ENCODE data around the gene TCF12. TPM values are rescaled to one million over a fixed set of nuclear protein-coding genes. Genes with fewer than 3 reads are reported as not detected.

Gene TCF12
- polyA plus RNA-seq, 2 donors: 6.8 to 9.5 TPM

DNA sequence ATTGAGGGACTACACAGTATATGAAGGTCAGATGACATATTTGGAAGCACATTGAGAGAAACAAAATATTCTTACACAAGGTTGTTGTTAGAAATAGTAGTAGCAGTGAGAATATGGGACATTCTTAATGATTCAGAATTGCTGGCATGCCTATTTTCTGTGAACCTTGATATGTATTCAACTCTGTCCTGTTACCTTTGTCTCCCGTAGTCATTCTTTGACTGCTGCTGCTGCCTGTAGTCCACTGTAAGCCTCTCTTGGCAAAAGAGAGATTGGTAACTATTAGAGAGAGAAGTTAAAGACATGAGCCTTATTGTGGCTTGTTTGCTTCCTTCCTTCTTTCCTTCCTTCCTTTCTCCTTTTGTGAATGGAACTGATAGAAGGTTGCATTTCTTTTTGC is 64.5 kb downstream of the TCF12 start:
- Histone ChIP-seq H3K36me3 (ENCODE audit: control insufficient read depth in 2 of 2, insufficient read depth in 2 of 2, low read length in 1 of 2) (no peaks in the 10 kb centered on the region), H3K9me3 (ENCODE audit: control insufficient read depth in 2 of 2, insufficient read depth in 1 of 2, low read depth in 1 of 2, low read length in 1 of 2) (no peaks in the 10 kb centered on the region), H3K27ac (ENCODE audit: low read depth in 2 of 2, low read length in 1 of 2) (no peak overlapping the region), H3K4me3 (ENCODE audit: low read depth in 1 of 2, low read length in 2 of 2) (no peak overlapping the region), H3K27me3 (ENCODE audit: control insufficient read depth in 1 of 2, insufficient read depth in 2 of 2, low read length in 2 of 2) (no peaks in the 10 kb centered on the region), H3K4me1 (ENCODE audit: control insufficient read depth in 2 of 2, insufficient read depth in 2 of 2, low read length in 1 of 2) (no peaks in the 10 kb centered on the region)
- WGBS, 2 donors: 50 to 55% methylated on average over 1 of the region's 1 CpG

DNA sequence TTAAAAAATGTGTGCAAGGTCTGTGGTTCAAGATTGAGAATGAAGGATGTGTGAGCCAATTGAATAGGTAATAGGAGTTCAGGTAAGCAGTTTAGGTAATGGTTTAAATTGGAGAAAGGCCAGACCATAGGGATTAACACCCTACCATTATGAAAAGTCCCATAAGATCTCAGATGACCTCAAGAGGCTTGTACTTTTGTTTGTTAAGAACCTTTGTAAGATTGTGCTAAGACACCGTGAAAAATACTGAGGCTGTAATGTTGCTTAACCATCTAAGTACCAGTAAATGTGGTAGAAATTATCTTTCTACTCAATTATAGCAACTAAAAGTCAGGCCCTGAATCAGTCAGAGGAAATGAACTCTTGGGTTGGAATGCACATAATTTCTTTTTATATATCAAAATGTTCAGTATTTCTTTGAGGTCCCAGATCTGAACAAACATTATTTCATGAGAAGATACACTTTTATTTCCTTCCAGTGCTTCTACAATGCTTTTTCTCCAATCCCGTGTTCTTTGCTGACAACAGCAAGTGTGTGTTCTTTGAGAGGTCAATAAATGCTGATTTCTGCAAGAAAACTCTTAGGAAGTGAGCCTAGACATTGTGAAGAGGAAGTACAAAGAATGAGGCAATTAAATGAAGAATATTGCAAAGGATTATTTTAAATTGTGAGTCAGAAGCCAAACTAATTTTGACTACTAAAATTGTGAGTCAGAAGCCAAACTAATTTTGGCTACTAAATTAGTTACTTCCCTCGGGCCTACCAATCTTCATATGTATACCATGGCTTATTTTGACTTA is 66.4 kb downstream of the TCF12 start:
- Histone ChIP-seq H3K9me3 (ENCODE audit: control insufficient read depth in 2 of 2, insufficient read depth in 1 of 2, low read depth in 1 of 2, low read length in 1 of 2) (no peaks in the 10 kb centered on the region), H3K27me3 (ENCODE audit: control insufficient read depth in 1 of 2, insufficient read depth in 2 of 2, low read length in 2 of 2) (no peaks in the 10 kb centered on the region), H3K36me3 (ENCODE audit: control insufficient read depth in 2 of 2, insufficient read depth in 2 of 2, low read length in 1 of 2) (no peaks in the 10 kb centered on the region), H3K4me3 (ENCODE audit: low read depth in 1 of 2, low read length in 2 of 2) (no peak overlapping the region), H3K4me1 (ENCODE audit: control insufficient read depth in 2 of 2, insufficient read depth in 2 of 2, low read length in 1 of 2) (no peaks in the 10 kb centered on the region), H3K27ac (ENCODE audit: low read depth in 2 of 2, low read length in 1 of 2) (no peak overlapping the region)
- 36 to 52% methylated on average over 3 of the region's 3 CpGs for WGBS, 2 donors

DNA sequence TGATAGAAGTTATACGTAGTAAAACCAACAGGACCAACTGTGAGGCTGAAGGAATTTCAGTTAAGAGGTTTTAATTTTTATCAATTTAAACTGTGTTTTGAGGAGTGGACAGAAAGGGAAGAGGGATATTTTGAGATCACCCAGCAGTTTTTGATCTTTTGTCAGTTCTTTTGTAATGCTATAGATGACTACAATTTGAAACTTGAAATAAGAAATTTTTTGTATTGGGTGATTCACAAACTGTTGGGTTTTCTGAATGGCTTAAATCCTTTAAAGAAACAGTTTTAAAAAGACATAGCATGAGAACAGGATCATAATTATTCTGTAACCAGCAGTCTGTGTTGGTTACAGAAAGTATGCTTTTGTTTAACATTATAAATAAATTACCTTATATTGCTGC is 67.4 kb downstream of the TCF12 start:
- 85 to 89% methylated on average over 1 of the region's 1 CpG for WGBS, 2 donors
- H3K4me3 ChIP-seq (ENCODE audit: low read depth in 1 of 2, low read length in 2 of 2): no peak overlapping the region
- no peaks in the 10 kb centered on the region for H3K36me3 ChIP-seq (ENCODE audit: control insufficient read depth in 2 of 2, insufficient read depth in 2 of 2, low read length in 1 of 2)
- H3K27ac ChIP-seq (ENCODE audit: low read depth in 2 of 2, low read length in 1 of 2): no peak overlapping the region
- no peaks in the 10 kb centered on the region for H3K27me3 ChIP-seq (ENCODE audit: control insufficient read depth in 1 of 2, insufficient read depth in 2 of 2, low read length in 2 of 2)
- H3K9me3 ChIP-seq (ENCODE audit: control insufficient read depth in 2 of 2, insufficient read depth in 1 of 2, low read depth in 1 of 2, low read length in 1 of 2): no peaks in the 10 kb centered on the region
- H3K4me1 ChIP-seq (ENCODE audit: control insufficient read depth in 2 of 2, insufficient read depth in 2 of 2, low read length in 1 of 2): no peaks in the 10 kb centered on the region

DNA sequence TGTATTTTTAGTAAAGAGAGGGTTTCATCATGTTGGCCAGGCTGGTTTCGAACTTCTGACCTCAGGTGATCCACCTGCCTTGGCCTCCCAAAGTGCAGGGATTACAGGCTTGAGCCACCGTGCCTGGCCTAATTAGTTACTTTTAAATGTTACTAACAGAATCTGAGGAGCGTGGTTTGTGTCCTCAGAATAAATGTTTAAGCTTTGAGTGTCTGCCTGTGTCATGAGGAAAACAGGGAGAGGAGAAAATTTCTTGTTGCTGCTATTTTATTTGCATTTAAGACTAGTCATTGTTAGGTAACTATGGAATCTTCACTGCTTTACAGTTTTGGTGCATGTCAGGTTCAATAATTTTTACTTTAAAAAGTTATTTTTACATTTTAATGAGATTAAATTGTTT is 68.8 kb downstream of the TCF12 start:
- H3K4me1 ChIP-seq (ENCODE audit: control insufficient read depth in 2 of 2, insufficient read depth in 2 of 2, low read length in 1 of 2): no peaks in the 10 kb centered on the region
- H3K27me3 ChIP-seq (ENCODE audit: control insufficient read depth in 1 of 2, insufficient read depth in 2 of 2, low read length in 2 of 2): no peaks in the 10 kb centered on the region

DNA sequence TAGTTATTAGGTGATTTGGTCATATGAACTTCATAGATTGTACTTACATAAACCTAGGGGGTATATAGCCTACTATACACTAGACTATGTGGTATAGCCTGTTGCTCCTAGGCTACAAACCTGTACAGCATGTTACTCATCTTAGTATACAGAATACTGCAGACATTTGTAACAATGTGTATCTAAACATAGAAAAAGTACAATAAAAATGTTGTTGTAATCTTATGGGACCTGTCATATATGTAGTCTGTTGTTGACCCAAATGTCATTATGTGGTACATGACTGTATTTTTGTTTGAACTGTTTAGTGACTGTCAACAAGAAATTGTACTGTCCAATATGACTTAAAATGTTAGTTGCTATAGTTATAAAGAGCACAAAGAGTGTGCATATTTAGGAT is 69.8 kb downstream of the TCF12 start:
- Histone ChIP-seq H3K27me3 (ENCODE audit: control insufficient read depth in 1 of 2, insufficient read depth in 2 of 2, low read length in 2 of 2) (no peaks in the 10 kb centered on the region), H3K4me3 (ENCODE audit: low read depth in 1 of 2, low read length in 2 of 2) (no peak overlapping the region), H3K36me3 (ENCODE audit: control insufficient read depth in 2 of 2, insufficient read depth in 2 of 2, low read length in 1 of 2) (no peaks in the 10 kb centered on the region), H3K27ac (ENCODE audit: low read depth in 2 of 2, low read length in 1 of 2) (no peak overlapping the region), H3K9me3 (ENCODE audit: control insufficient read depth in 2 of 2, insufficient read depth in 1 of 2, low read depth in 1 of 2, low read length in 1 of 2) (no peaks in the 10 kb centered on the region), H3K4me1 (ENCODE audit: control insufficient read depth in 2 of 2, insufficient read depth in 2 of 2, low read length in 1 of 2) (no peaks in the 10 kb centered on the region)

More for the DNA sequence above, 68.8 kb downstream of the TCF12 start:
- H3K4me3 ChIP-seq (ENCODE audit: low read depth in 1 of 2, low read length in 2 of 2): no peak overlapping the region
- WGBS, 2 donors: 78 to 82% methylated on average over 3 of the region's 3 CpGs
- H3K9me3 ChIP-seq (ENCODE audit: control insufficient read depth in 2 of 2, insufficient read depth in 1 of 2, low read depth in 1 of 2, low read length in 1 of 2): no peaks in the 10 kb centered on the region
- H3K36me3 ChIP-seq (ENCODE audit: control insufficient read depth in 2 of 2, insufficient read depth in 2 of 2, low read length in 1 of 2): no peaks in the 10 kb centered on the region
- no peak overlapping the region for H3K27ac ChIP-seq (ENCODE audit: low read depth in 2 of 2, low read length in 1 of 2)

DNA sequence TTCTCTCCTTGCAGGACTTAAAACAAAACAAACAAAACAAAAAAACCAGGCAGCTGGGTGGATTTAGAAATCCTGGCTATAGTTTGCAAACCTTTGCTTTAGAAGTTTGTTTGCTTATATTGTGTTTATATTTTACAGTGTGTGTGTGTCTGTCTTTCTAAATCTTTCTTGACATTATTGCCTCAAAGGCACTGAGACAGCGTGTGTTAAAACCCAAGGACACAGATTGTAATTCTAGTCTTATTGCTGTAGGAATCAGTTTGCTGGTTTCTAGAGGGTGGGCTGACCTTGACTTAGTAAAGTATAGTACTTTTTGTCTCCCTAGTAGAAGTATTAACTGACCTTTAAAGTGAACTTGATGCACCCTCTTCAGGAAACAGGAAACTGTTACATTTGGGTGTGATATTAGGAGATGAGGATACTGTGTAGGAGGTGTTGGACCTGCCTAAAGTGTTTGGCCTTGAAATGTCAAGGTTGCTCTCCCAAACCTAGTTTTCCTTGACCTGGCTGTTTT is 71.0 kb downstream of the TCF12 start:
- Histone ChIP-seq H3K9me3 (ENCODE audit: control insufficient read depth in 2 of 2, insufficient read depth in 1 of 2, low read depth in 1 of 2, low read length in 1 of 2) (no peaks in the 10 kb centered on the region), H3K36me3 (ENCODE audit: control insufficient read depth in 2 of 2, insufficient read depth in 2 of 2, low read length in 1 of 2) (no peaks in the 10 kb centered on the region), H3K4me3 (ENCODE audit: low read depth in 1 of 2, low read length in 2 of 2) (no peak overlapping the region), H3K27me3 (ENCODE audit: control insufficient read depth in 1 of 2, insufficient read depth in 2 of 2, low read length in 2 of 2) (no peaks in the 10 kb centered on the region), H3K4me1 (ENCODE audit: control insufficient read depth in 2 of 2, insufficient read depth in 2 of 2, low read length in 1 of 2) (no peaks in the 10 kb centered on the region), H3K27ac (ENCODE audit: low read depth in 2 of 2, low read length in 1 of 2) (no peak overlapping the region)
- WGBS, 2 donors: 69 to 75% methylated on average over 1 of the region's 1 CpG

DNA sequence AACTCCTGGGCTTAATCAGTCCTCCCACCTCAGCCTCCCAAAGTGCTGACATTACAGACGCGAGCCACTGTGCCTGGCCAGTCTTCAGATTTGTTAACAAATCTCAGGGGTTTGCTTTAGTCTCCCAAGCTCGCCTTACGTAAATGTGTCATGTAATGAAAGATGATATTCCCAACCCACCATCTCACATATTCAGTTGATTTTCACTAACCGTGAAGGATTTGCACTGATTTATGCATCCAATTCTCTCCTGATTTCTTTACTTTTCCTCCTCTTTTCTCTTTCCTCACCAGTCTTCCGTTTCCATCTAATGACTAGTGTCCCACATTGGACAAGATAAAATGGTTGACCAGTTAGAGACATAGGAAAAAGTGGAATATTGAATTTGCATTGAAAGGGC is 72.6 kb downstream of the TCF12 start:
- no peaks in the 10 kb centered on the region for H3K36me3 ChIP-seq (ENCODE audit: control insufficient read depth in 2 of 2, insufficient read depth in 2 of 2, low read length in 1 of 2)
- no peaks in the 10 kb centered on the region for H3K4me1 ChIP-seq (ENCODE audit: control insufficient read depth in 2 of 2, insufficient read depth in 2 of 2, low read length in 1 of 2)
- 94 to 96% methylated on average over 6 of the region's 6 CpGs for WGBS, 2 donors
- H3K4me3 ChIP-seq (ENCODE audit: low read depth in 1 of 2, low read length in 2 of 2): no peak overlapping the region
- H3K27me3 ChIP-seq (ENCODE audit: control insufficient read depth in 1 of 2, insufficient read depth in 2 of 2, low read length in 2 of 2): no peaks in the 10 kb centered on the region
- H3K9me3 ChIP-seq (ENCODE audit: control insufficient read depth in 2 of 2, insufficient read depth in 1 of 2, low read depth in 1 of 2, low read length in 1 of 2): no peaks in the 10 kb centered on the region
- H3K27ac ChIP-seq (ENCODE audit: low read depth in 2 of 2, low read length in 1 of 2): no peak overlapping the region

DNA sequence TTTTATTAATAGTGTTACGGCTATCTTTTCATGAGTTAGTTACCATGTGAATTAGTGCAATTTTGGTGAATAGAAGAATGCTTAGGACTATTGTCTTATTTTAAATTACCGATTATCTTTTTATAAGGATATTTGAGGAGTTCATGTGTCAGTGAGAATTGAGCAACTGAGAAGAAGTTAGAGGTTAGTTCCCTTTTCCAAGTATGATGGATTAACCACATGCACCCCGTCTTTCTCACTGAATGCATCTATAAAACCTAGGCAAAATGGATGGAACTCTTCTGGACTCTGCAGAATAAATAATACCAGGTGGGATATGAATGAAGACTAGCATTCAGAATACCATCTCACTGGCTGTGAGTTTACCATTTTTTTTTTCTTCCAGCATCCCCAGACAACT is 74.3 kb downstream of the TCF12 start:
- no peak overlapping the region for H3K27ac ChIP-seq (ENCODE audit: low read depth in 2 of 2, low read length in 1 of 2)
- WGBS, 2 donors: 95 to 96% methylated on average over 3 of the region's 3 CpGs
- no peaks in the 10 kb centered on the region for H3K9me3 ChIP-seq (ENCODE audit: control insufficient read depth in 2 of 2, insufficient read depth in 1 of 2, low read depth in 1 of 2, low read length in 1 of 2)

DNA sequence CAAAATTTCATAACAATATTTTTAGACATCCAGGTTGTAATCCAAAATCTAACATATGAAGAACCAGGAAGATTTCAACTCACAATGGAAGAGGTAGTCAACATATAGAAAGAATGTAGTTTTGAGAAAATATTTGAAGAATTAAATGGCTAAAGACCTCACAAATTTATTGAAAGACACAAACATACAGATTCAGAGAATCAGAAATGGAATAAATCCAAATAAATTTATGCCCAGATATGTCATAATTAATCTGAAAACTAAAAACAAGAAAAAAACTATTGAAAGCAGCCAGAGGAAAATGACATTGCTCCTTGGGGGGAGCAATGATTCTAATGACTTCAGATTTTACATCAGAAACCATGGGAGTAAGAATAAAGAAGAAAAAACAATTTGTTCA is 75.8 kb downstream of the TCF12 start:
- no peak overlapping the region for H3K27ac ChIP-seq (ENCODE audit: low read depth in 2 of 2, low read length in 1 of 2)
- no peaks in the 10 kb centered on the region for H3K4me1 ChIP-seq (ENCODE audit: control insufficient read depth in 2 of 2, insufficient read depth in 2 of 2, low read length in 1 of 2)
- no peaks in the 10 kb centered on the region for H3K9me3 ChIP-seq (ENCODE audit: control insufficient read depth in 2 of 2, insufficient read depth in 1 of 2, low read depth in 1 of 2, low read length in 1 of 2)
- H3K27me3 ChIP-seq (ENCODE audit: control insufficient read depth in 1 of 2, insufficient read depth in 2 of 2, low read length in 2 of 2): no peaks in the 10 kb centered on the region
- no peak overlapping the region for H3K4me3 ChIP-seq (ENCODE audit: low read depth in 1 of 2, low read length in 2 of 2)
- H3K36me3 ChIP-seq (ENCODE audit: control insufficient read depth in 2 of 2, insufficient read depth in 2 of 2, low read length in 1 of 2): no peaks in the 10 kb centered on the region

More for the DNA sequence above, 74.3 kb downstream of the TCF12 start:
- Histone ChIP-seq H3K36me3 (ENCODE audit: control insufficient read depth in 2 of 2, insufficient read depth in 2 of 2, low read length in 1 of 2) (no peaks in the 10 kb centered on the region), H3K4me3 (ENCODE audit: low read depth in 1 of 2, low read length in 2 of 2) (no peak overlapping the region), H3K27me3 (ENCODE audit: control insufficient read depth in 1 of 2, insufficient read depth in 2 of 2, low read length in 2 of 2) (no peaks in the 10 kb centered on the region), H3K4me1 (ENCODE audit: control insufficient read depth in 2 of 2, insufficient read depth in 2 of 2, low read length in 1 of 2) (no peaks in the 10 kb centered on the region)

DNA sequence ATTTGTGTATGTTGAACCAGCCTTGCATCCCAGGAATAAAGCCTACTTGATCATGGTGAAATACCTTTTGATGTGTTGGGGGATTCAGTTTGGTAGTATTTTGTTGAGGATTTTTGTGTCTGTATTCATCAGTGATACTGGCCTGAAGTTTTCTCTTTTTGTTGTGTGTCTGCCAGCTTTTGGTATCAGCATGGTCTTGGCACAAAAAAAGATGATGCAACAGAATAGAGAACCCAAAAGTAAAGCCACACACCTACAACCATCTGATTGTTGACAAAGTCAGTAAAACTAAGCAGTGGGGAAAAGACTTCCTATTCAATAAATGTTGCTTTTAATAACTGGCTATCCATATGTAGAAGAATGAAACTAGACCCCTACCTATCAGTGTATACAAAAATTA is 77.6 kb downstream of the TCF12 start:
- Histone ChIP-seq H3K4me3 (ENCODE audit: low read depth in 1 of 2, low read length in 2 of 2) (no peak overlapping the region), H3K9me3 (ENCODE audit: control insufficient read depth in 2 of 2, insufficient read depth in 1 of 2, low read depth in 1 of 2, low read length in 1 of 2) (no peaks in the 10 kb centered on the region), H3K4me1 (ENCODE audit: control insufficient read depth in 2 of 2, insufficient read depth in 2 of 2, low read length in 1 of 2) (no peaks in the 10 kb centered on the region), H3K27ac (ENCODE audit: low read depth in 2 of 2, low read length in 1 of 2) (no peak overlapping the region), H3K36me3 (ENCODE audit: control insufficient read depth in 2 of 2, insufficient read depth in 2 of 2, low read length in 1 of 2) (no peaks in the 10 kb centered on the region), H3K27me3 (ENCODE audit: control insufficient read depth in 1 of 2, insufficient read depth in 2 of 2, low read length in 2 of 2) (no peaks in the 10 kb centered on the region)
